ENCODE measurements around the gene TRMT11.
"Not testable (repeated sequence)": the region's sequence is repeated elsewhere in the genome, so short reads cannot be mapped to it uniquely, and the experiment has no call there.

TRMT11 gene

GRCh38 chr6:125986301-125987025, at the start of gene TRMT11:
Gene TRMT11 (plus strand): TSS chr6:125986540. CDS start chr6:125986551, 11 bp downstream.
- peak; percentile 80 for DNase-seq

GRCh38 chr6:125939026-125939425, 47.3 kb upstream of the TRMT11 start:
- DNase-seq = no peak

GRCh38 chr6:125939791-125940190, 46.5 kb upstream of the TRMT11 start:
- no peak for DNase-seq

GRCh38 chr6:125940247-125941041, 45.9 kb upstream of the TRMT11 start:
- no peak for DNase-seq

GRCh38 chr6:125942672-125943527, 43.4 kb upstream of the TRMT11 start:
- no peak for DNase-seq

DNA sequence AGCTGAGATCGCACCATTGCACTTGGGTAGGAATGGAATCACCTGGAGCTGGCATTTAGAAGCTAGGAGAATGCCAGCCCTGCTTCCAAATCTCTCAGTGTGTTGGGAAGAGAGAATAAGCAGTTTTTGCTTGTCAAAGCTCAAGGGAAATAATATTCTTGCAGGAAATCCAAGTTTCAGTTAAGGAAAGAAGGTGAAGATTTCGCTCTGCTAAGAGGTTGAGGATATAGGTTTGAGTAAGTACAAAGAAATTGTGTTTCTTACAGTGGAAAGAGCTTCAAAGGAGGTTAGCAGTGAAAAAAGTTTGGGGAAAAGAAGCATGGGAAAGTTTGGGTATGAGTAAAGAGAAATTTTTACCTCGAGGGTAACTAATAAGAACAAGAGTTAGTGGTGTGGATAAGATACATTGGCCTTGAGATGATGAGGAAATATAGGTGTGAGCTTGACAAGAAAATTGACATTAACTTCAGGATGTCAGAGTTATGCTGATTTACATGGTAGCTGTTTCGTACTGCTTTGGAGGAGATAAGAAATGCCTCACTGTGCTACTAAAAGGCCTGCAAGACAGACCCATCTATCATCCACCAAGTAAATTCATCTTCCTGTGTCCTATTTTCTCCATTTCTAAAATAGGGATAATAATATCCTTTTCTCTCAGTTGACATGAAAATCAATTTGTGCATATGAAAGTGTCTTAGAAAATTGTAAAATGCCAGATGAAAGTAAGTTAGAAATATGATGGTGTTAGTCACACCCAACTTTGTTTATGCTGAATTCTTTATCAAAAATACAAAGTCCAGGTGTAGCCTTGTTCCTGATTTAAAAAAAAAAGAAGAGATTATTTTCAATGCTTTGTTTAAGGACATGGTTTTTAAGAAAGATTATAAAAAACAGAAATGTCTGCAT, 42.6 kb upstream of the TRMT11 start:
- DNase-seq = no peak

DNA sequence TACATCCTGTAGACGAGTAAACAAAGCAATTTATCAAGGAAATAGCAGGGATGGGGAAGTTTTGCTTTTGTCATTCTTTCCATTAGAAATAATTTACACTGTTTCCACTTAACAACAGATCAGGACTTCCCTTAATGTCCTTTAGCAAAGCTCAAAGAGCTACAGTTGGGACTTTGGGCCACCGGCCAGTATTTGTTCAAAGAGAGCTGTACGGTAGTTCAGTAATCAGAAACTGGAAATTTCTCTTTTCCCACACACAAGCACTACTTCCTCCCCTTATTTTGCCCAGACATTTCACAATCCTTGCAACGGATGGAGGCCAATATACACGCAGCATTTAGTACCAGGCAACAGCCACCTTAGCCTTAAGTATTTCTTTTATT, 41.9 kb upstream of the TRMT11 start:
- DNase-seq = no peak

DNA sequence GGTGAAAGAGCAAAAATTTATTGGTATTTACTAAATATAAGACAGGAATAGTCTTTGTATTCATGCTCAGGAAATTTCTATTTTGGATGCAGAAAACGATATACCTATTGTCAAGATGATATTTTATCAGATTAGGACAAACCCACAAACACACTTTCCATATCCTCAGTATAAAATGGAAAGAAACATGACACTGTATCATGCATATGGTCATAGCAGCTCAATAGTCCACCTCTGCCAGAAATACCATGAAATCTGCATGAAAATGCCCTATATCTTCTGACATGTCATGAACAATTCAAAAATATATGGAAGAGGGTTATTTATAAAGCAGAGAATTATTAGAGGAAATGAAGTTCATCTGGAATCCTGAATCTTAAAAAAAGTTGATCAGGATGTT, 41.4 kb upstream of the TRMT11 start:
- DNase-seq = no peak

DNA sequence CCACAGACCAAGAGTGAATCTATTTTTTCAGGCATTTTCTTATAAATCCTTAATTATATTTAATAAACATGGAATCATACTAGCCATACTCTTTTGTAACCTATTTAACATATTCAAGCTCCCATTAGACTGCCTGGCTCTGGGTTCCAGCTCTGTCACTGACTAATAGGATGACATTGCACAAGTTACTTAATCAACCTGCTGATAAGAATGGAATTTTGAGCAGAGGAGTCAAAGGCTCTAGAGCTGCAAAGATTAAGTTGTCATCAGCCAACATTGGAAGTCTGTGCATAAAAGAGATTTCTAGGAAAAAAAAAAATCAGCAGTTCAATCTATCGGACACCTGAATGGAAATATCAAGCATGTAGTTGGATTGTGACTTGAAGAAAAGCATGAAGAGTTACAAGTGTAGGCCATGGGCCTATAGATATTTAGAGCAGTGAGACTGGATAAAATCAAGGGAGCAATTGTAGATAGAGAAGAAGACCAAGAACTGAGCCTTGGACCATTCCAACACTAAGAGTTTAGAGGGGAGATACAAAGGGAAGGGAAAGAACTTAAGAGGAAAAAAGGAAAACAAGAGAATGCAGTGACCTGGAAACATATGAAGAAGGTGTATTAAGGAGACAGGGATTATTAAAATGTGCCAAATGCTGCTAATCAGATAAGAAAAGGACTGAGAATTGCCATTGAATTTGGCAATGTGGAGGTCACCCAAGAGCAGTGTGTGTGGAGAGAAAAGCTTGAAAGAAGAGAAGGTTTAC, 40.8 kb upstream of the TRMT11 start:
- no peak for DNase-seq

DNA sequence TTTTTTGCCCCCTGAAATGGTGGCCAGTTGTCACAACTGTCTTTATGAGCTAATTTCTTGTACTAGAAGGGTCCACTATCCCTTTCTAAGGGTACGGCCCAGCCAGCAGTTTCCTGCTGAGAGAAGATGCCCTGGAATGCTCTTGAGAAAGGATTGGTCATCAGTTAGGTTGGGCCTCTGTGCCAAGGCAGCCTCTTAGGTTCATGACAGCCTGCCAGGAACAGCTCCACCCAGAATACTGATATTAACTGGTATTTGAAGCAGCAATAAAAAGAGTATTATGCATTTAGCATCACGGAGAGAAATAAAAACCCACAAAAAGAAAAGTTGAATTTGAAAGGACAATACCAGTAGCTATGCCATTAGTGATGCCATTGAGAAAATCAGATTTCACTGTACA, 38.7 kb upstream of the TRMT11 start:
- DNase-seq = no peak

DNA sequence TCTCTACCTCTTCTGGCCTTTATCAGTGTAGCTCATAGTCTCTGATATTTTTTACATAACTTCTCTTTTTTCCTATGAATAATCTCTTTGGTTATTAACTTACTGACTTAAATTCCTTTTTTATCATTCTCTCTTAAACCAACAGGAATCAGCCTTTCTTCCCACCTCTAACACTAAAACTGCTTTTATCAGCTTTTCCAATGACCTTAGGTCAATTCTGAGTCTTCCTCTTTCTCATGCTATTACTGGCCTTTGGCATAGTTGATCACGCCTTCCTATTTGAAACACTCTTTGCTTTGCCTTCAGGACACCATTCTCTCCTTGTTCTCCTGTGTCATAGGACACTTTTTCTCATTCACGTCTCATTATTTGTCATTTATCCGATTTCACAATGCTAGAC, 37.9 kb upstream of the TRMT11 start:
- no peak for DNase-seq

DNA sequence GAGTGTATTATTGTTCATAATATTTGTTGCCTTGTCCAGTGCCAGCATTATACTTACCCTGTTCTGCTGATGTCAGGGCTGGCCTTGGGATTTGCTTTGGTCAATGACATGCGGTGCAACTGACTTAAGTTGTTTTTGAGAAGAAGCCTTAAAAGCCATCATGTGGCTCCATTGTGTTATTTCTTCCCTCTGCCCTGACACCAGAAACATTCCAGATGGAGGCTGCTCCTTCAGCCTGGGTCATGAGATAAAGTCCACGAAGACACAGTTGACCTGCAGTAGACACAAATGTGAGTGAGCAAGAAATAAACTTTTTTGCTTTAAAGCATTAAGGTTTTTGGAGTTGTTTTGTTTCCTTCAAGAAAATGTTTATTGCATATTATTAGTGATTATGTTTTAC, 37.3 kb upstream of the TRMT11 start:
- DNase-seq = no peak

GRCh38 chr6:125950293-125950692, 36.0 kb upstream of the TRMT11 start:
- DNase-seq = no peak

- not testable (repeated sequence) for DNase-seq
Measured at GRCh38 chr6:125950716-125951115, 35.6 kb upstream of the TRMT11 start.

DNA sequence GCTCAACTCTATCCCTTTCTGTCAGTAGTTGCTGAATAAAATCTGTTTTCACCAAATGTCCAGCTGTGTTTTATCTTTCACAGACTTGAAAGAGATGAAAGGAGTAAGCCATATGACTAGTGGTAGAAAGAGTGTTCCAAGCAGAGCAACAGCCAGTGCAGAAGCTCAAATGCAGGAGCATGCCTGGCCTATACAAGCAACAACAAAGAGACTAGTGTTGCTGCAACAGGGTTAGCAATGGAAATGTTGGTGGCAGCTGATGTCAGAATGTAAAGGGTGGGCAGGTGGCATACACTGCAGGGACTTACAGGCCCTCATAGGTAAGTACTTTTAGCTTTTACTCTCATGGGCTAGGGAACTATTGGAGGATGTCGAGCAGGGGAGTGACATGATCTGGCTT, 35.0 kb upstream of the TRMT11 start:
- no peak for DNase-seq

DNA sequence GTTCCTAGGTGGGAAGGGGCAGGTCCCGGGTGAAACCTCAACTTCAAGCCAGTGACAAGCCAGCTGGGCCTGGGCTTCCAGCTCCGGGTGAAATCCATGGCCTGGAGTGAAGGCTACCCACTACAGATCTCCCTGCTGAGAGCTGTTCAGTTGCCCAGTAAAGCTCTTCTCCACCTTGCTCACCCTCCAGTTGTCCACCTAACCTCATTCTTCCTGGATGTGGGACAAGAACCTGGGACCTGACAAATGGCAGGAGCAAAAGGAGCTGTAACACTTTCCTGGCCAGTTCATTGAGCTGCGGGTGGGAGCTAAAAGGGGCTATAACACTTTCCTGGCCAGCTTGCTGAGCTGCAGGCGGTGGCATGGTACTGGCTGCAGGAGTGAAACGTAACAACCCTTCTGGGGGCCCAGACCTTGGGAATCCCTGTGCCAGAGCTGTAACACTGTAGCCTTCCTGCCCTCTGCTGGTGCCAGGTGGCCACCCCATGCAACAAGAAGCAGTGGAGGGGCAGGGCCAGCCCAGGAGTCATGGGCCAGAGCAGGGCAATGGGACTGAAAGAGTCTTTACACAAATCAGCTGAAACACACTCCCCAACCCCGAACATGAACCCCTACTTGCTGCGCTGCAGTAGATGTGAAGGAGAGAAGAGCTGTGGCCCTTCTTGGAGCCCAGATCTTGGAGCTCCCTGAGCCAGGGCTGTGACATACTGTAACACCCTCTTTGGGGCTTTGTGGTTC, 33.4 kb upstream of the TRMT11 start:
- peak; percentile 9 for DNase-seq

GRCh38 chr6:125953502-125953875, 32.9 kb upstream of the TRMT11 start:
- peak; percentile 67 for DNase-seq

DNA sequence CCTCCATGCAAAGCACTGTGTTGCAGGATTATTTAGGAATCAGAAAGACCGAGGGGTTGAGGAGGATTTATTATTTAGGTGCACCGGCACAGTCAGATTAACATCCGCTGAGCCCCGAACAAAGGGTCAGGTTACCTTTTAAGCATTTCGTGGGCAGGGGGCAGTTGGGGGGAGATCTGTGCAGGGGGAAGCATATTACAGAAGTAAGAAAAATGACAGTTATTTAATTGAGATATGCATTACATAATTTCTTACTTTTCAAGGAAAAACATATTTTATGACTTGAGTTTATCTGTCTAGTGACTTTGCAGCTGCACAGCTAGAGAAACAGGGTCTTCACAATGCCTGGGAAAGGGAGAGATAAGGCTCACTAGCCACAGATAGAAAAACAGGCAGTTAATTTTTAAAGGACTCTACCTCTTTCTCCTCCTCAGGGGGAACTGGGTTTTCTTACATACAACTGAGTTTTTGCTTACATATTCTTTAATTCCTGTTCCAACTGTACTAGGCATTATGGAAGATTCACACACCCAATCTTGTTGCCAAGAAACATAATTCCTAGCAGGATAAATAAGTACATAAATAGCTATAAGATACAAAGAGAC, 31.5 kb upstream of the TRMT11 start:
- no peak for DNase-seq

GRCh38 chr6:125955973-125956372, 30.4 kb upstream of the TRMT11 start:
- no peak for DNase-seq
